SKM-1 (cell line): Measurements from ENCODE around the gene MDGA2.

Experiments used
- DNase-seq: peaks from one replicate; lab custom pipeline; 2025; ENCODE audit not compliant: unreplicated experiment; lab: John Stamatoyannopoulos, UW

Gene MDGA2

GRCh38 chr14:47675466-47676314 lies at the start of gene MDGA2:
TSS of gene MDGA2 (minus strand) at chr14:47675605.
- no peak for DNase-seq

DNA sequence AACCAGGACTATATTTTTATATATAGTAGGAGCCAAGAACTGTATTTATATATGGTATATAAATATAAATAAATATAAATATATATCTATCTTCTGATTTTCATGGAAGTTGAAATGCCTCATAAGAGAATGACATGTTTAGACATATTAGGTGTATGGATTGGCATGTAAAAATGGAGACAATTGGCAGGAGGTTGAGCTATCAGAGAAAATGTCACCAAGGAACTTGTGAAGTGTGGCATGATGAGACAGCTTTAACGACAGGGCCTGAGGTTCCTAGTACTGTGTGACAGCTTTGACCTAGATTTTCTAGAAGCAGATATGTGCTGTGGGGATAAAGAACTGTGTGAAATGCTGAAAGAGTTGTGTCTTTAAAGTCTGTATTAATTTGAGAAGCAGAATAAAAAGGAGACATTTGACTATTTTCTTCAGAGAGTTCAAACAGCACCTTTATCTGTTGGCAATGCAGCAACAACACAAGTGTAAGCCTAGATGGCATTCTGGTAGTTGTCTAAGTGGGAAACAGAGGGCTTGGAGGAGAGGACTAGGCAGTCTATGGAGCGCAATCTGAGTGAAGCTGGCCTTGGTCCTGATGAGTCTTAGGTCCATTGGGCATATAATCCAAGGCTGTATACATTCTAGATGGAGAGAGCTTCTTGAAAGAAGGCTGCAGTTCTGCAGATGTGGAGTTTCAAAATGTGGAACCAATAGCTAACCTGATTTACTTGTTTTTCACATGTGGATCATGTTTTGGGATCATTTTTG lies 47.7 kb upstream of the MDGA2 start:
- DNase-seq = no peak

DNA sequence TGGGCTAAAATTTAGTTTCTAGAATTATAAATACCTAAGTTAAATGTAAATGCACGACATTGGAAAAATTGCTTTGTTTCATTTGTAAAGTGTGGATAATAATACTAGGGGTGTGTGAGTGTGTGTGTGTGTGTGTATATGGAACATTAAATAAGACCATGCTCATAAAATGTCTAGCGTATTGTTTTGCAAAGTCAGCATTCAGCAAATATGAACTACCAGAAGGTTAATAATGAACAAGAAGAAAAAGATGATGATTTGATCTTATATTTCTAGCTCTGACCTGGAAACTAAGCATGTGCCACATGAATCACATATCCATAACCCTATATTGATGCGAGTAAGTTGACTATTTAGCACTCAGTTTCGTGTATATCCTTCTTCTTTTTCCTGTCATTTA lies 44.9 kb upstream of the MDGA2 start:
- no peak for DNase-seq

DNA sequence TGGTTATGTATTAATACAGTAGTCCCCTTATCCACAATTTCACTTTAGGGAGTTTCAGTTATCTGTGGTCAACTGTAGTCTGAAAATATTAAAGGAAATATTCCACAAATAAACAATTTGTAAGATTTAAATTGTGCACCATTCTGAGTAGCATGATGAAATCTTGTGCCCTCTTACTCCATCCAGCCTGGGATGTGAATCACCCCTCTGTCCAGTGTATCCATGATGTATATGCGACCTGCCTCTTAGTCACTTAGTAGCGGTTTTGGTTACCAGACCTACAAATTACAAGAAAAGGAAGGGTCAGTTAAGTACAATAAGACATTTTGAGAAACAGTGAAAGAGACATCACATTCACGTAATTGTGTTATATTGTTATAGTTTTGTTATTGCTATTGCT lies 39.9 kb upstream of the MDGA2 start:
- no peak for DNase-seq

DNA sequence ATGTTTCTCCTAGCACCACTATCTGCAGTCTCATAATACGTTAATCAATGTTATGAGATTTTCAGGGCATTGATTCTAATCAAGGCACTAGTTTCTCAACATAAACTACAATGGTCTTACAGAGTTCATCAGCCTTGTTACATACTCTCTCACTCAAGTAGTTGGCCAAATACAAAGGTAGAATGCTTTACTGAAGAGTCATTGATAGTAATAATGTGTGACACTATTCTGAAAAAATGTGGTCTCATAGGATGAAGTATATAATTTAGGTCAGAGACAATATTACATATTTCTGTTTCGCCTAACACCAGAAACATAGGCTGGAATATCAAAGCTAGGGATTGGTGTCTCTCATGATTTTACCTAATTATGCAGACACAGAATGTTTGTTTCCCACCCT lies 35.2 kb upstream of the MDGA2 start:
- no peak for DNase-seq

- no peak for DNase-seq
Measured at GRCh38 chr14:47705683-47706082, 30.3 kb upstream of the MDGA2 start.

GRCh38 chr14:47691829-47692228 lies 16.4 kb upstream of the MDGA2 start:
- DNase-seq = no peak

- DNase-seq = no peak
Measured at GRCh38 chr14:47678993-47679392, 3.6 kb upstream of the MDGA2 start.

- no peak for DNase-seq
Measured at GRCh38 chr14:47678157-47678556, 2.8 kb upstream of the MDGA2 start.

- no peak for DNase-seq
Measured at GRCh38 chr14:47676315-47676617, 861 bp upstream of the MDGA2 start.

DNA sequence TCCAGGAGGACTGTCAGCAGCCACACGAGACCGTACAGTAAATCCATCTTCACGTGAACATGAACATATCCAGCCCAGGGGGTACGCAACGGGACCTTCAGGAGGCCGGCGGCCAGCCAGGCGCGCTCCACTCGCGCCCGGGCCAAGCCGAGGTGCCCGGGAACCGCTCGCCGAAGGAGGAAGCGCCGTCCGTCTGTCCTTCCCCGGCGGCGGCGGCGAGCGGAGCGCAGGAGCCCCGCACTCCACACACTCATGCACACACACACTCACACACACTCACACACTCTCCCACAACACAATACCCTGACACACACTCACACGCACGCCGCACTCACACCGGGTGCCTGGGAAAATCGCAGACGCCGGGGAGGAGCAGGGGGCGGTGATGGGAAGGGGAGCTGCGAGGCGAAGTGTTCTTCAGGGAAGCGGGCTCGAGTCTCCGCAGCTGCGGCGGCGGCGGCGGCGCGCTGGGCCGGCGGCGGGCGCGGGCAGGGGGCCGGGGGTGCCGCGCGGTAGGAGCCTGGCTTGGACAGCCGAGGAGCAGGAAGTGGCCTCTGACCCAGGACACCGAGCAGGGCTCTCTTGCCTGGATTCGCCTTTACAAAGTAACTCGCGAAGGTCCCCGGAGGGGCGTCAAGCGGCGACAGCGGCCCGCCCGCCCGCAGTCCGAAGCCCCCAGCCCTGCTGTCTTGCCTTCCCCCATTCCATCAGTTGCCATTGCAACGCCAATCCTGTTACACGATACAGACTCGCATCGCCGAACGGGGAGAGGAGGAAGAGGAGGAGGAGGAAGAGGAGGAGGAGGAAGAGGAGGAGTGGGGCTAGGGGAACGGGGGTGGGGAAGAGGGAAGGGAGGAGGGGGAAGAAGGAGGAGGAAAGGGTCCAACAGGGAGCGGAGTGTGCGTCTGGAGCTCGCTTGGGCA lies 601 bp downstream of the MDGA2 start:
- DNase-seq = no peak

- DNase-seq = no peak
Measured at GRCh38 chr14:47674148-47674542, 1.3 kb downstream of the MDGA2 start.

DNA sequence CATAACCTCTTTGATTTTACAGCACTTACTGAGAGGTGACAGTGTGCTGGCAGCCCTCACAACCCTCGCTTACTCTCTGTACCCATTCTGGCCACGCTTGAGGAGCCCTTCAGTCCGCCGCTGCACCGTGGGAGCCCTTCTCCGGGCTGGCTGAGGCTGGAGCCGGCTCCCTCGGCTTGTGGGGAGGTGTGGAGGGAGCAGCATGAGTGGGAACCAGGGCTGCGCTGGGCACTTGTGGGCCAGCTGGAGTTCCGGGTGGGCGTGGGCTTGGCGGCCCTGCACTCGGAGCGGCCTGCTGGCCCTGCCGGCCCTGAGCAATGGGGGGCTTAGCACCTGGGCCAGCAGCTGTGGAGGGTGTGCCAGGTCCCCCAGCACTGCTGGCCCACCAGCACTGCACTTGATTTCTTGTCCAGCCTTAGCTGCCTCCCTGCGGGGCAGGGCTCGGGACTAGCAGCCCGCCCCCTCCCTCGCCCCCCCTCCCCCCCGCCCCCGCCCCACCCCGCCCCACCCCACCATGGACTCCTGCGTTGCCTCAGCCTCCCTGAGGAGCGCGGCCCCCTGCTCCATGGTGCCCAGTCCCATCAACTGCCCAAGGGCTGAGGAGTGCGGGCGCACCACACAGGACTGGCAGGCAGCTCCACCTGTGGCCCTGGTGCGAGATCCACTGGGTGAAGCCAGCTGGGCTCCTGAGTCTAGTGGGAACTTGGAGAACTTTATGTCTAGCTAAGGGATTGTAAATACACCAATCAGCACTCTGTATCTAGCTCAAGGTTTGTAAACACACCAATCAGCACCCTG lies 9.9 kb downstream of the MDGA2 start:
- no peak for DNase-seq

GRCh38 chr14:47662466-47662865 lies 12.9 kb downstream of the MDGA2 start:
- no peak for DNase-seq

GRCh38 chr14:47660158-47660557 lies 15.2 kb downstream of the MDGA2 start:
- no peak for DNase-seq

DNA sequence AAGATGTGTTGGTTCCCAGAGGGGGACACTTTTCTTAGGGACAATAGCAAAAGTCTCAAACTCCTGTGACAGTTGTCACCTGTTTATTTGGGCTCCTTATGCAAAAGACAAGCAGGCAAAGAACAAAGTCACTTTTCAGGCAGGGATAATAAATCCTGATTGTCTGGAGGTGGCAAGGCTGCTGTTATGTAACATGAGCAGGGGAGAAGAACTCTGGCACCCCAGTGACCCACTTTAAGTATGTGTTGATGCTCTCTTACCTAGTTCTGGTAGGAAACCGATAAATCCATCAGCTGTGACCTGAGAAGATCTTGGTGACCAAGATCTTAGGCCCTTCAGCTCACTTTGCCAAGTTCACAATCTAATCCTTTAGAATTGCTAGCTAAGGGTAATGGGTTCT lies 17.4 kb downstream of the MDGA2 start:
- DNase-seq = no peak

DNA sequence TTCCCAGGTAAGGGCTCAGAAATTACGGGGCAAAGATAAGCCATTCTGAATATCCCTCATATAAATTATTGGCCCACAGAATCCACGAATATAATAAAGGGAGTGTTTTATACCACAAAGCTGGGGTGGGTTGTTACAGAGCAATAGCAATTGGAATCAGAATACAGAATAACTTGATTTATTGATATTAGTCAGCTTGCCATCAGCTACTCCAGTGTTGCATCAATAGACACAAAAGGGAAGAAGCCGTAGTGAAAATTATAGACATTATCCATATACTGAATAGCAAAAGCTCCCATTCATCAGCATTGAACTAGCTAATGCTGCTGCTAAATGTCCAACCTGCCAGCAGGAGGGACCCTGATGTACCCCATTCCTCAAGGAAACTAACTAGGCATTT lies 18.3 kb downstream of the MDGA2 start:
- no peak for DNase-seq

- DNase-seq = no peak
Measured at GRCh38 chr14:47651337-47651736, 24.1 kb downstream of the MDGA2 start.

DNA sequence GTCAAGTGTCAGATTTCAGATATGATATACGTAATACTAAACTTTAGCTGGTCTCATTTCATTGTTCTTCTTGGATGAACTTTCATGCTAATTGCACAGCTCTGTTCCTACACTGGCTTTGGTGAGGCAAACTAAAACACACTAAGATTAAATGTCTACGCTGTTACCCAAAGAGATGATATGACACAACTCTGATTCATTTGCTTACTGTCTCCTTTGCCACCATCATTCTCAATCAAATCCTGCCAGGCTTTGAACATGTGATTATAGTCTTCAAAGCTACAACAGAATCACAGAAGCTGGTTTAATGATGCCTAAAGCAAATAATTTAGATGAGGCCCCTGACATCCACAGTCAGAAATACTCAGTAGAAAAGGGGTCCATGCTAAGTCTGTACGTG lies 37.7 kb downstream of the MDGA2 start:
- DNase-seq = no peak

GRCh38 chr14:47626151-47627035 lies 49.0 kb downstream of the MDGA2 start:
- no peak for DNase-seq
